ENCODE results near the gene SCG2. TPM values are rescaled to one million over a fixed set of nuclear protein-coding genes. Genes with fewer than 3 reads are reported as not detected.
"Not testable (repeated sequence)": the region's sequence is repeated elsewhere in the genome, so short reads cannot be mapped to it uniquely, and the experiment has no call there.

SCG2 gene
- total RNA-seq, 2 donors from 2014 or later, result 0.12 to 1.8 TPM

DNA sequence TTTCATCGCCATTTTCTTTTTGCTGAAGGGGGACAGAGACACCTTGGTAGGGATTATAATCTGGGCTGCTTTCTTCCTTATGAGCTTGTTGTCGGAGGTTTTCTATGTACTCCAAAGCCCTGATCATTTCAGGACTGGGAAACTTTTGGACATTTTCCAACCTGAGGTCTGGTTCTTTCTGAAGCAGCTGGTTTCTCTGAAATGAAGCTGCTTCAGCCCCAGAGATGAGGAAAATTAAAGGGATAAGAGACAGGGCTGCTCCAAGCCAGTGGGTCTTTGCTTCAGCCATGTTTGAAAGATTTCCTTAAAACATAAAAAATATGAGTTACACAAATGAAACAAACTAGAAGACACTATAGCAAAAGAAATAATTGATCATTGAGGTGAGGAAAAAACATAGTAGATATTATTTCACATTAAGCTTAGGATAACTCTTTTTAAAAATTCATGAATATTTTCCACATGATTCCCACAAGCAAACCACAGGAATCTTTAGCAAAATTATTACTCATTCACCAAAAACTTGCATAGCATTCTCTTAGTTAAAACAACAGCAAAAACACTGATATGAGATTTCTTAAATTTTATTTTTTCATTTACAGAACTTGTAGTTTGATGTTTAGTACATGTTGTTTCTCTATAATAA is 3.0 kb downstream of the SCG2 start:
- Histone ChIP-seq H3K27ac (no peak overlapping the region), H3K27me3 (no peaks in the 10 kb centered on the region), H3K4me1 (no peaks in the 10 kb centered on the region), H3K4me3 (no peak overlapping the region), H3K36me3 (no peaks in the 10 kb centered on the region), H3K9me3 (no peaks in the 10 kb centered on the region)
- no peak for DNase-seq (ENCODE audit: low spot score)
- TF ChIP-seq, protein P1, sequence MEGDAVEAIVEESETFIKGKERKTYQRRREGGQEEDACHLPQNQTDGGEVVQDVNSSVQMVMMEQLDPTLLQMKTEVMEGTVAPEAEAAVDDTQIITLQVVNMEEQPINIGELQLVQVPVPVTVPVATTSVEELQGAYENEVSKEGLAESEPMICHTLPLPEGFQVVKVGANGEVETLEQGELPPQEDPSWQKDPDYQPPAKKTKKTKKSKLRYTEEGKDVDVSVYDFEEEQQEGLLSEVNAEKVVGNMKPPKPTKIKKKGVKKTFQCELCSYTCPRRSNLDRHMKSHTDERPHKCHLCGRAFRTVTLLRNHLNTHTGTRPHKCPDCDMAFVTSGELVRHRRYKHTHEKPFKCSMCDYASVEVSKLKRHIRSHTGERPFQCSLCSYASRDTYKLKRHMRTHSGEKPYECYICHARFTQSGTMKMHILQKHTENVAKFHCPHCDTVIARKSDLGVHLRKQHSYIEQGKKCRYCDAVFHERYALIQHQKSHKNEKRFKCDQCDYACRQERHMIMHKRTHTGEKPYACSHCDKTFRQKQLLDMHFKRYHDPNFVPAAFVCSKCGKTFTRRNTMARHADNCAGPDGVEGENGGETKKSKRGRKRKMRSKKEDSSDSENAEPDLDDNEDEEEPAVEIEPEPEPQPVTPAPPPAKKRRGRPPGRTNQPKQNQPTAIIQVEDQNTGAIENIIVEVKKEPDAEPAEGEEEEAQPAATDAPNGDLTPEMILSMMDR (IDR thresholded peaks at IDR 0.05), result no peak

DNA sequence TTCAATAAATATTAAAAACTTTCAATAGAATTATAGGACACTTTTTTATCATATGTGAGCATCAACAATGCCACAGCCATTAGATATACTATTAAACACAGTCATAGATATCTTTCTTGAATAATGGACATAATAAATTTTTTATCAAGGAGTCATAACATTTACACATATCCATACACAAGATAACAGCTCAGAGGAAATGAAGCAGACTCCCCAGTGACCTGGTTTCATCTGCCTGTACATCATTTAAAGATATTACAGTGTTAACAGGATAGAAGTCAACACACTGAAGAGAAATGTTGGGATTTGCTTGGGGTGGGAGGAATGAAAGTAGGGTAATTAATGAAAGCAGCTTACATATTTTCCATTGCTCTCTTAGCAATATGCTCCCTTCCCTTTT is 5.1 kb downstream of the SCG2 start:
- H3K36me3 ChIP-seq, result no peaks in the 10 kb centered on the region
- H3K9me3 ChIP-seq, result no peaks in the 10 kb centered on the region
- no peak overlapping the region for H3K27ac ChIP-seq
- H3K27me3 ChIP-seq, result no peaks in the 10 kb centered on the region
- TF ChIP-seq, protein P1 (IDR thresholded peaks at IDR 0.05), result no peak
- H3K4me1 ChIP-seq, result no peaks in the 10 kb centered on the region
- DNase-seq (ENCODE audit: low spot score), result no peak
- no peak overlapping the region for H3K4me3 ChIP-seq

DNA sequence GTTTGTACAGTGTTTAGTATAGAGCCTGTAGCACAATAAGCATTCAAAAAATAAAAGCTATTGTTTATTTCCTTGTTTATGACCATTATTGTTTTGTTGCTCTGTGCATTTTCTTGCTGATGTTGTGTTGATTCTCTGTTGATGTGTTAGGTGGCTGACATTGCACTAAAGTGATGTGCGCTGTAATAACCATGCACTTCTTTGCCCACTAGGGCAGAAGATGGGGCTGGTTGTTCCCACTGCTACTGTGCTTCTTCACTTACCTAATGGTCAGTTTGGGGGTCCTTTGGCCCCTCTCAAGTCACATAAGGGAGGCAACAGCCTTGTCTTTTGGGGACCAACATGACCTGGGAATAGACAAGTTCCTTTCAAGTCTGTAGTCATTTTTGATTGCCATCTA is 6.0 kb downstream of the SCG2 start:
- H3K27ac ChIP-seq, result no peak overlapping the region
- DNase-seq (ENCODE audit: low spot score), result no peak
- H3K27me3 ChIP-seq, result no peaks in the 10 kb centered on the region
- TF ChIP-seq, protein P1 (IDR thresholded peaks at IDR 0.05), result no peak
- H3K9me3 ChIP-seq, result no peaks in the 10 kb centered on the region
- H3K4me3 ChIP-seq, result no peak overlapping the region
- no peaks in the 10 kb centered on the region for H3K36me3 ChIP-seq
- no peaks in the 10 kb centered on the region for H3K4me1 ChIP-seq

DNA sequence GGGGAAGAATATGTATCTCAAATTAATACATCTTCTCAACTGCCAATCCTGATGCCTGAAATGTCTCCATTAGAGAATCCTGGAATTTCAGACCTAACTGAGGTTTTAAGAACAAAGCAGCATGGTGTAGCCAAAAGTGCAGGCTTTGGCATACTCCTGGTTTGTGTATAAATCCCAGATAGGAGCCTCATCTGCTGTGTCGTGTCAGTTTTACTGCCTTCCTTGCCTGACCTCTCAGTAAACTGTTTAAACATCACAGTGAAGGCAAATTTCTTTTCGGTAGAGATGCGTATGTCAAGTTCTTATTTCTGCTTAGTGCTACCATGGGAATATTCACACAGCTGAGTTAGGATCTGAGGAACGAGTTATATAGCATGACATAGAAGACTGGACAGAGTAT is 7.3 kb downstream of the SCG2 start:
- no peaks in the 10 kb centered on the region for H3K9me3 ChIP-seq
- H3K27ac ChIP-seq, result no peak overlapping the region
- H3K4me1 ChIP-seq, result no peaks in the 10 kb centered on the region
- TF ChIP-seq, protein P1 (IDR thresholded peaks at IDR 0.05), result no peak
- no peaks in the 10 kb centered on the region for H3K27me3 ChIP-seq
- H3K36me3 ChIP-seq, result no peaks in the 10 kb centered on the region
- H3K4me3 ChIP-seq, result no peak overlapping the region
- DNase-seq (ENCODE audit: low spot score), result no peak

DNA sequence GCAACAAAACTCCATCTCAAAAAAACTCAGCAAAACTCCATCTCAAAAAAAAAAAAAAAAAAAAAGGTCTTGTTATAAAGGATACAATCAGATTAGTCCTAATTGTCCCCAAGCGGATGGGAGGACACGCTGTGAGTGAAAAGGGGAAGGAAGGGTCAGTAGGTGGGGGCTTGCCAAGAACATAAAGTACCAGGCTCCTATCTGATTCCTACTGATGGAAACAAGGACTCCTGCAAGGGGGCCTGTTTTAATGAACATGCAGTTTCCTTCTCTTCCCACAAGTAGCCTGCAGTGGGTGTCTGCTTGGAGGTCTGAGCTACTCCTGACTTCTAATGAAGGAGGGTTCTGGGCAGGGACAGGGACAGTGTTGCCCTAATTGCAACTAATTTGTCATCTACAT is 7.9 kb downstream of the SCG2 start:
- Histone ChIP-seq H3K27me3 (no peaks in the 10 kb centered on the region), H3K4me3 (no peak overlapping the region), H3K36me3 (no peaks in the 10 kb centered on the region), H3K9me3 (no peaks in the 10 kb centered on the region), H3K27ac (no peak overlapping the region), H3K4me1 (no peaks in the 10 kb centered on the region)
- no peak for DNase-seq (ENCODE audit: low spot score)
- TF ChIP-seq, protein P1 (IDR thresholded peaks at IDR 0.05), result no peak

DNA sequence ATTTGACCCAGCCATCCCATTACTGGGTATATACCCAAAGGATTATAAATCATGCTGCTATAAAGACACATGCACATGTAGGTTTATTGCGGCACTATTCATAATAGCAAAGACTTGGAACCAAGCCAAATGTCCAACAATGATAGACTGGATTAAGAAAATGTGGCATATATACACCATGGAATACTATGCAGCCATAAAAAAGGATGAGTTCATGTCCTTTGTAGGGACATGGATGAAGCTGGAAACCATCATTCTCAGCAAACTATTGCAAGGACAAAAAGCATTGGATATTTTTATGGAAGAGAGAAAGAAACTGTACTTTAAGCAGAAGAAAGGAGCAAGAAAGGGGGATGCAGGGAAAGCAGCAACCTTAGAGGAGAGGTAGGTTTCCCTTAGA is 9.5 kb downstream of the SCG2 start:
- DNase-seq (ENCODE audit: low spot score), result not testable (repeated sequence)

More for the DNA sequence above, 9.5 kb downstream of the SCG2 start:
- not testable (repeated sequence) for H3K4me1 ChIP-seq, H3K27me3 ChIP-seq, H3K9me3 ChIP-seq, H3K4me3 ChIP-seq, H3K27ac ChIP-seq, H3K36me3 ChIP-seq
